ENCODE results near the gene CDK5RAP1. TPM values are rescaled to one million over a fixed set of nuclear protein-coding genes. Genes with fewer than 3 reads are reported as not detected.

CDK5RAP1 gene
- total and polyA plus RNA-seq, 2 of the 8 experiments (the other 6 are each of a cell fraction or from before 2014, with no cell fraction given): 37.8 to 46.6 TPM

DNA sequence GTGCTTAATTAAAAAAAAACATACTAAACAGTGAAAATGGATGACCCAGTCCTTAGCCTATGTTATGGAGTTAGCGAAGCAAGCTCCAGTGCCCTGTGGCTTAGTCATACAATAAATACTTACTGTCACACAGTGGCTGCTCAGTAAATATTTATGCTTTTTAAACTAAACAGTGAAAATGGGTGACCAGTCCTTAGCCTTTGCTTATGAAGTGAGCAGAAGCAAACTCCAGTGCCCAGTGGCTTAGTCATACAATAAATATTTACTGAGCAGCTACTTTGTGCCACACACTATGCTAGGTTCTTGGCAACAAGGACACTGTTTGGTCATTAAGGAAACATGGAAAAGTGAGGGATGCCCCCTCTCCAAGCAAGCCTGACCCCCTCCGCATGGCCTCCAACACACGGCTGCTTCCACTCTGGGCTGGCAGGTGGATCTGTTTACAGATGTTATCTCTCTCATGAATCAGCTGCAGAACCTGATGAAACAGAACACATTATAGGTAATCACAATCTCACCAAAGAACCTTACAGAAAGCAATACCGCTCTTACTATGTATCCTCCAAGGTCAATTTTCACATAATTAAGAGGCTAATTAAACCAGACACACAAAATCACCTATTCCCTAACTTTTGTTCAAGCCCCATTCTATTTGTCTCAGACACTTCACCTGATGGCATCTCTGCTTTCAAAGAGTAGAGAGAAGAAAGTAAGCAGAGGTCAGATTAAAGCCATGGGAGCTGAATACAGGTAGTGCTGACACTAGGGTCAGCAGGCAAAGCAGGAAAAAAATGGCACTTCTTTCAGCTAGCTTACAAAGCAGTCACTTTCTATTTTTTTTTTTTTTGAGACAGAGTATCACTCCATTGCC is 27.3 kb downstream of the CDK5RAP1 start:
- POLR2A ChIA-PET (ENCODE audit: partially characterized antibody): interaction anchor here (1.7 kb wide), 1 partner anchor 12 kb away, joined by 3 read pairs; no protein-coding TSS in a partner anchor
- no peak for FAIRE-seq

More for the DNA sequence above, 27.3 kb downstream of the CDK5RAP1 start:
- H4K20me1 ChIP-seq (replicated peaks in 1 of 2; ENCODE audit: control insufficient read depth in 1 of 2, insufficient read depth in 2 of 2, low read length in 2 of 2): peaks cover 0 to 3% of the 10 kb centered on the region in 2 experiments
- DNase-seq (ENCODE audit: low read depth in 1 of 2, low spot score in 2 of 2): no peak
- no peak overlapping the region for H2BK20ac ChIP-seq (ENCODE audit: low read length)
- WGBS, 2 experiments (ENCODE audit: extremely low coverage in 1 of 2, insufficient coverage in 1 of 2, insufficient read length in 1 of 2, insufficient replicate concordance in 2 of 2, low coverage in 1 of 2, low lambda C conversion rate in 2 of 2, missing lambda C conversion rate in 1 of 2): 91% methylated on average over 4 of the region's 4 CpGs; no CpG with 5 or more reads in 1 of the 2 experiments
- H4K91ac ChIP-seq (replicated peaks; ENCODE audit: insufficient read length, low read length): no peak overlapping the region
- CTCF ChIA-PET (ENCODE audit: partially characterized antibody): no interaction called here
- no peak overlapping the region for H3K4me2 ChIP-seq (ENCODE audit: insufficient read depth in 1 of 2, low read depth in 2 of 2, low read length in 2 of 2)
- no peaks in the 10 kb centered on the region for H3K79me2 ChIP-seq (ENCODE audit: control insufficient read depth in 1 of 2, insufficient read depth in 2 of 2, low read length in 2 of 2)
- H4K5ac ChIP-seq (ENCODE audit: insufficient read length, low read depth, low read length): no peak overlapping the region
- H3K23ac ChIP-seq (ENCODE audit: insufficient read length): no peak overlapping the region
- H2BK5ac ChIP-seq (ENCODE audit: low read depth, low read length): no peak overlapping the region
- no peaks in the 10 kb centered on the region for H3K9me3 ChIP-seq (ENCODE audit: insufficient read depth in 2 of 2, low read depth in 1 of 2, low read length in 1 of 2)
- no peaks in the 10 kb centered on the region for H3K27me3 ChIP-seq (replicated peaks in 1 of 4; ENCODE audit: control insufficient read depth in 3 of 4, extremely low read depth in 1 of 4, insufficient read depth in 3 of 4, low read length in 3 of 4)
- TF ChIP-seq KDM4A (IDR thresholded peaks at IDR 0.05; ENCODE audit: low read depth, low read length, severe bottlenecking) (no peak), SRF (IDR thresholded peaks at IDR 0.05; ENCODE audit: low read depth, low read length) (no peak), CTBP2 (IDR thresholded peaks at IDR 0.05; ENCODE audit: borderline replicate concordance, insufficient read depth, insufficient read length, low read length) (no peak), FOSL1 (IDR thresholded peaks at IDR 0.05; ENCODE audit: insufficient read depth, low read depth, low read length) (no peak), POU5F1 (IDR thresholded peaks at IDR 0.05; ENCODE audit: low read depth, low read length) (no peak), CHD1 (IDR thresholded peaks at IDR 0.05; ENCODE audit: low read depth, low read length) (no peak)
- H3K18ac ChIP-seq (ENCODE audit: extremely low read depth, low read length): no peak overlapping the region
- H3K27ac ChIP-seq (ENCODE audit: low read depth, low read length): no peak overlapping the region
- H3K56ac ChIP-seq (replicated peaks; ENCODE audit: insufficient read length, low read depth, low read length): no peak overlapping the region
- H3K4me3 ChIP-seq (ENCODE audit: extremely low read depth in 1 of 4, insufficient read depth in 2 of 4, low read depth in 3 of 4, low read length in 4 of 4): no peak overlapping the region
- H2AK5ac ChIP-seq (ENCODE audit: low read depth, low read length): no peak overlapping the region
- no peak overlapping the region for H2BK12ac ChIP-seq (ENCODE audit: low read depth, low read length)
- H3K9ac ChIP-seq (replicated peaks in 1 of 4; ENCODE audit: extremely low read depth in 1 of 4, low read depth in 3 of 4, low read length in 3 of 4): no peak overlapping the region
- H3K4me1 ChIP-seq (replicated peaks in 1 of 4; ENCODE audit: control insufficient read depth in 3 of 4, insufficient read depth in 4 of 4, low read length in 3 of 4): no peaks in the 10 kb centered on the region; a peak in 1 of 7 replicates
- no peak overlapping the region for H3K4ac ChIP-seq (replicated peaks; ENCODE audit: insufficient read length, low read depth, low read length)
- H3K79me1 ChIP-seq (ENCODE audit: low read depth, low read length): no peaks in the 10 kb centered on the region
- no peak overlapping the region for H2BK15ac ChIP-seq (ENCODE audit: low read length)
- no peak overlapping the region for H2AFZ ChIP-seq (ENCODE audit: low read length)
- H2BK120ac ChIP-seq (replicated peaks; ENCODE audit: low read depth, low read length): no peak overlapping the region
- H4K8ac ChIP-seq (ENCODE audit: extremely low read depth, insufficient read depth, low read length): no peak overlapping the region
- H3K36me3 ChIP-seq (ENCODE audit: control insufficient read depth in 2 of 4, insufficient read depth in 4 of 4, low read length in 3 of 4): peaks cover 7 to 41% (median 33%) of the 10 kb centered on the region in 4 experiments
- H3K23me2 ChIP-seq (ENCODE audit: low read depth, low read length): no peaks in the 10 kb centered on the region
- H3K14ac ChIP-seq (ENCODE audit: insufficient read length): no peak overlapping the region

Measured in H1 (cell line).